ENCODE results near the gene CYP2R1. TPM values are rescaled to one million over a fixed set of nuclear protein-coding genes. Genes with fewer than 3 reads are reported as not detected.
"Not testable (repeated sequence)": the region's sequence is repeated elsewhere in the genome, so short reads cannot be mapped to it uniquely, and the experiment has no call there.

Gene CYP2R1
- total RNA-seq, 1 donor from 2014 or later, result 22.0 TPM

DNA sequence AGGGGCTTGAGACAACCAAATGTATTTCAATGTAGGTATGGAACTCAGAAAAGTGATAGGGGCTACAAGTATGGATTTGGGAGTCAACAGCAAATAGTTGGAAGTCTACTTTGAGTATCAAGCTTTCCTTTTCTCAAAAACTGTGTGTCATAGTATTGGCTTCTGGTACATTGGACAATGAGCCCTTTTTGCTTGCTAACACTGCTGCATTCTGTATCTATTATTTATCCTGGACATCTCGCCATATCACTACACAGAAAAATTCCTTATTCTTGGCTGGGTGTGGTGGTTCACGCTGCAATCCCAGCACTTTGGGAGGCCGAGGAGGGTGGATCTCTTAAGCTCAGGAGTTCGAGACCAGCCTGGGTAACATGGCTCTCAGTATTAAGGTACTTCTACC lies 18.4 kb downstream of the CYP2R1 start:
- Mint-ChIP-seq H3K9me3 (no peaks in the 10 kb centered on the region), H3K36me3 (ENCODE audit: low read depth) (peaks cover 16% of the 10 kb centered on the region), H3K27ac (no peak overlapping the region), H3K4me1 (peaks cover 12% of the 10 kb centered on the region), H3K4me3 (no peak overlapping the region), H3K27me3 (no peaks in the 10 kb centered on the region)
- DNase-seq (no peak), ATAC-seq (ENCODE audit: low read depth) (no peak)
- intact Hi-C loops (cut with micrococcal nuclease), result no loop called here
- POLR2A ChIA-PET, result no interaction called here
- TF ChIP-seq, protein P1, sequence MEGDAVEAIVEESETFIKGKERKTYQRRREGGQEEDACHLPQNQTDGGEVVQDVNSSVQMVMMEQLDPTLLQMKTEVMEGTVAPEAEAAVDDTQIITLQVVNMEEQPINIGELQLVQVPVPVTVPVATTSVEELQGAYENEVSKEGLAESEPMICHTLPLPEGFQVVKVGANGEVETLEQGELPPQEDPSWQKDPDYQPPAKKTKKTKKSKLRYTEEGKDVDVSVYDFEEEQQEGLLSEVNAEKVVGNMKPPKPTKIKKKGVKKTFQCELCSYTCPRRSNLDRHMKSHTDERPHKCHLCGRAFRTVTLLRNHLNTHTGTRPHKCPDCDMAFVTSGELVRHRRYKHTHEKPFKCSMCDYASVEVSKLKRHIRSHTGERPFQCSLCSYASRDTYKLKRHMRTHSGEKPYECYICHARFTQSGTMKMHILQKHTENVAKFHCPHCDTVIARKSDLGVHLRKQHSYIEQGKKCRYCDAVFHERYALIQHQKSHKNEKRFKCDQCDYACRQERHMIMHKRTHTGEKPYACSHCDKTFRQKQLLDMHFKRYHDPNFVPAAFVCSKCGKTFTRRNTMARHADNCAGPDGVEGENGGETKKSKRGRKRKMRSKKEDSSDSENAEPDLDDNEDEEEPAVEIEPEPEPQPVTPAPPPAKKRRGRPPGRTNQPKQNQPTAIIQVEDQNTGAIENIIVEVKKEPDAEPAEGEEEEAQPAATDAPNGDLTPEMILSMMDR (IDR thresholded peaks at IDR 0.05), result no peak
- CTCF ChIA-PET, result no interaction called here

DNA sequence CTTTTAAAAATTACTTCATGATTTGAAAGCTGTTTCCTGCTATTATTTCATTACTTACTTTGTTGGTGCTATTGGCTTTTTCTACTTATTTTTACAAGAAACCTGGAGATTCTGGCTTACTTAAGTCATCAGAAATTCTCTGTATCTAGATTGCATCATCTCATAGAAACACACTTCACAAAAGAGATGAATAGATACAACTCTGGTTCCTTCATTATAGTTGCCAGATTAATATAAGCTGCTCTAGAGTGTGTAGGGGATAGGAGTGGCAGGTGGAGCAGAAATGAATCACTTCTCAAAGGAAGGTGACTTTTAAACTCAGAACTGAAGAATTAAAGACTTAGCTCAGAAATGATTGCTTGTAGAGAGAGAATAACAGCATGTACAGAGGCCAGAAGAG lies 20.0 kb downstream of the CYP2R1 start:
- no peak overlapping the region for H3K27ac Mint-ChIP-seq

DNA sequence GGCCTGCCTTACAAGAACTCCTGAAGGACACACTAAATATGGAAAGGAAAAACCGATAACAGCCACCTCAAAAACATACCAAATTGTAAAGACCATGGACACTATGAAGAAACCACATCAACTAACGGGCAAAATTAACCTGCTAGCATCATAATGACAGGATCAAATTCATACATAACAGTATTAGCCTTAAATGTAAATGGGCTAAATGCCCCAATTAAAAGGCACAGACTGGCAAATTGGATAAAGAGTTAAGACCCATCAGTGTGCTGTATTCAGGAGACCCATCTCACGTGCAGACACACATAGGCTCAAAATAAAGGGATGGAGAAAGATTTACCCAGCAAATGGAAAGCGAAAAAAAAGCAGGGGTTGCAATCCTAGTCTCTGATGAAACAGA lies 28.3 kb downstream of the CYP2R1 start:
- H3K4me3 Mint-ChIP-seq; POLR2A ChIA-PET; ATAC-seq (ENCODE audit: low read depth); H3K4me1 Mint-ChIP-seq; CTCF ChIA-PET; DNase-seq; H3K27me3 Mint-ChIP-seq; H3K36me3 Mint-ChIP-seq (ENCODE audit: low read depth); intact Hi-C loops (cut with micrococcal nuclease); H3K27ac Mint-ChIP-seq: not testable (repeated sequence)
- H3K9me3 Mint-ChIP-seq, result peaks cover 10% of the 10 kb centered on the region

More for the DNA sequence above, 20.0 kb downstream of the CYP2R1 start:
- POLR2A ChIA-PET, result no interaction called here
- no peak for DNase-seq
- peaks cover 4% of the 10 kb centered on the region for H3K36me3 Mint-ChIP-seq (ENCODE audit: low read depth)
- TF ChIP-seq, protein P1 (IDR thresholded peaks at IDR 0.05), result no peak
- no peaks in the 10 kb centered on the region for H3K27me3 Mint-ChIP-seq
- CTCF ChIA-PET, result no interaction called here
- H3K9me3 Mint-ChIP-seq, result no peaks in the 10 kb centered on the region
- intact Hi-C loops (cut with micrococcal nuclease), result no loop called here
- ATAC-seq (ENCODE audit: low read depth), result no peak
- H3K4me1 Mint-ChIP-seq, result no peaks in the 10 kb centered on the region
- no peak overlapping the region for H3K4me3 Mint-ChIP-seq

DNA sequence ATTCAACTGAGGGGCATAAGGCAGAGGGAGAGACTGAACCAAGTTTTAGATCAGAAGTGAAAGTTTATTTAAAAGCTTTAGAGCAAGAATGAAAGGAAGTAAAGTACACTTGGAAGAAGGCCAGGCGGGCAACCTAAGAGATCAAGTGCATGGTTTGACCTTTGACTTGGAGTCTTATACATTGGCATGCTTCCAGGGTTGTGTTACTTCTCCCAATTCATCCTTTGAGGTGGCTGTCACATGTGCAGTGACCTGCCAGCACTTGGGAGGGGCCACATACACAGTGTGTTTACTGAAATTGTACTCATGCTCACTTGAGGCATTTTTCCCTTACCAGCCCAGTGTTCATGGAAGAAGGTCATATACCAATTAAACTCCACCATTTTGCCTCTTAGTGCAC lies 30.4 kb downstream of the CYP2R1 start:
- intact Hi-C loops (cut with micrococcal nuclease), result no loop called here
- TF ChIP-seq, protein P1 (IDR thresholded peaks at IDR 0.05), result no peak
- Mint-ChIP-seq H3K4me1 (no peaks in the 10 kb centered on the region), H3K36me3 (ENCODE audit: low read depth) (peaks cover 9% of the 10 kb centered on the region), H3K9me3 (peaks cover 10% of the 10 kb centered on the region), H3K27ac (no peak overlapping the region), H3K27me3 (peaks cover 2% of the 10 kb centered on the region), H3K4me3 (no peak overlapping the region)
- no peak for ATAC-seq (ENCODE audit: low read depth)
- ChIA-PET CTCF (no interaction called here), POLR2A (interaction anchor here (0.6 kb wide), 1 partner anchor 542 kb away, joined by 5 read pairs; no protein-coding TSS in a partner anchor)
- DNase-seq, result no peak

DNA sequence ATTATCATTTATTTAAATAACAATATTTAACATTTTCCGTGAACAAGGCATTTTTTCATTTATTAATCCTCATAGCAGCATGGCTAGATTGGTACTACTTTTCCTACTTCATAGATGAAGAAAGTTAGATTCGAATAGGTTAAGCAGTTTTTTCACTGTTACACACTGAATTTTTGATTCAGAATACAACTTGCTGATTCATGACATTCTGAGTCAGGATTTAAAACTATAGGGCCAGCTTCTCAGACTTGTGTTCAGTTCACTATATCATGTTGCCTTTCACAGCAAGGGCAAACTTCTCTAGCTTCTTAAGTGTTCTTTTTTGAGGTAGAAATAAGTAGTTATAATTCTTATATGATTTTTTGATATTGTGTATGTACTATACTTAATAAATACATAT lies 31.5 kb downstream of the CYP2R1 start:
- no peak for ATAC-seq (ENCODE audit: low read depth)
- TF ChIP-seq, protein P1 (IDR thresholded peaks at IDR 0.05), result no peak
- Mint-ChIP-seq H3K4me1 (no peaks in the 10 kb centered on the region), H3K9me3 (peaks cover 10% of the 10 kb centered on the region), H3K36me3 (ENCODE audit: low read depth) (peaks cover 9% of the 10 kb centered on the region), H3K27ac (no peak overlapping the region), H3K27me3 (peaks cover 5% of the 10 kb centered on the region), H3K4me3 (no peak overlapping the region)
- DNase-seq, result no peak
- ChIA-PET POLR2A (no interaction called here), CTCF (no interaction called here)
- intact Hi-C loops (cut with micrococcal nuclease), result no loop called here

DNA sequence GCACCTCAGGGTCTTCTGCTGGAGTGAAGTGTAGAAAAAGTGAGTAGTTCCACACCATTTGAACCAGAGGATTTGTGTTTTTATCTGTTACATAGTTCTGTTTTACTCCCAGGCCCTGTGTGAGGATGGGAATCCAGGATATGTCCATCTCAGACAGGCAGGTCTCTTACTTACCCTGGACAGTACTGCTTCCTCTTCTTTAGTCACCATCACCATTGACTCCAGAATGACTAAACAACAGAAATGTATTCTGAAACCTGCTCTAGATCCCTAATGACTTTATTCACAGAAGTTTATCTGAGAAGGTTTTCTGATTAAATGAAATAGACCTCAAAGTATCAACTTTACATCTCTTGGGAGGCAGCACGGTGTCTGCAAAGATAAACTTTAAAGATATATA lies 33.6 kb downstream of the CYP2R1 start:
- ATAC-seq (ENCODE audit: low read depth) (no peak), DNase-seq (no peak)
- TF ChIP-seq, protein P1 (IDR thresholded peaks at IDR 0.05), result no peak
- Mint-ChIP-seq H3K4me3 (no peak overlapping the region), H3K36me3 (ENCODE audit: low read depth) (peaks cover 2% of the 10 kb centered on the region), H3K9me3 (no peaks in the 10 kb centered on the region), H3K27ac (no peak overlapping the region), H3K27me3 (peaks cover 8% of the 10 kb centered on the region), H3K4me1 (no peaks in the 10 kb centered on the region)
- ChIA-PET POLR2A (no interaction called here), CTCF (no interaction called here)
- intact Hi-C loops (cut with micrococcal nuclease), result no loop called here
